CMK (cell line): Measurements from ENCODE around the gene ELK3.

Experiments used
- DNase-seq: peaks from one replicate; pipeline ENCODE4 v3.0.0-alpha.2; 2010; ENCODE audit warnings: low read depth

The ELK3 gene

DNA sequence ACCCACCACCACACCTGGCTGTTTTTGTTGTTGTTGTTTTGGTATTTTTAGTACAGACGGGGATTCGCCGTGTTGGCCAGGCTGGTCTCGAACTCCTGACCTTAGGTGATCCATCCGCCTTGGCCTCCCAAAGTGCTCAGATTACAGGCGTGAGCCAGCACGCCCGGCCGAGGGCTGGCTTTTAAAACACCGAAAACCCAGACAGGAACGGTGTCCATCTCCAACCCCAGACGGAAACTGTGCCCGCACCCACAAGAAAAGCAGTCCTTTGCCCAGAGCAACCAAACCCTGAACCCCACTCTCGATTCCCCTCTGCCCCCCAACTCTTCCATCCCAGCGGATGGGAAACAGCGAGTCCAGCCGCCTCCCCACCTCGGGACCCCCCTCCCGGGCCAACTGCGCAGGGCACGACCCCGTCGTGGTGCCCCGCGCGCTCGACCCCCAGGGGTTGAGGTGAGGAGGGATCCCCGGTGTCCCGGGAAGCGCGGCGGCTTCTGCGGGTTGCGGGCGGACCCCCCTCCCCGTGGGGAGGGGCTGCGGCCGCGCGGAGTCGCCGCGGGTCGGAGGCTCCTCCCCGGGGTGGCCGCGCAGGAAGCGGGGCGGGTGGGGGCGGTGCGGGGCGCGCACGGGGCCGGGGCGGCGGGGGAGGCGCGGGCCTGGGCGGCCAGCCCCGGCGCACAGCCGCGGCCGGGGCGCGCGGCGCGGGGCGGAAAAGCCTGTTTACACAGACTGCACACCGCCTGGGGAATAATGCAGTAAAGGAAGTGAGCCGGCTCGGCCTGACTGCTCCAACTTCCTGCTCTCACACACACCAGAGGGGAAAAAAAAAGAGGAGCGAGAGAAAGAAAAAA lies at the start of gene ELK3:
TSS of gene ELK3 (plus strand) at position 651 of the 851 bp plus-strand sequence.
- peak; percentile 45 for DNase-seq

DNA sequence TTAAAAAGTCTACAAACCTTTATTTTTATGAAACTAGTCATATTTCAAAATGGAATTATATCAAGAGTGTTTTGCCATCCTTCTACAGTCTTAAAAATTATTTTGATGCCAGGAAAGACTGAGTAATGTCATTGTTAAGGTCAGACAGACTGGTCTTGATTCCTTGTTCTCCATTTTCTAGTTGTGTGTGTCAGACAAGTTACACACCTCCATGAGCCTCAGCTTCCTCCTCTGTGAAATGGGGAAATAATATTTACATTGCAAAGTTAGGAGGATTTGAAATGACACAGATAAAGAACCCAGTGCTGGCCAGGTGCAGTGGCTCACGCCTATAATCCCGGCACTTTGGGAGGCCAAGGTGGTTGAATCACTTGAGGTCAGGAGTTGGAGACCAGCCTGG lies 47.4 kb upstream of the ELK3 start:
- no peak for DNase-seq

DNA sequence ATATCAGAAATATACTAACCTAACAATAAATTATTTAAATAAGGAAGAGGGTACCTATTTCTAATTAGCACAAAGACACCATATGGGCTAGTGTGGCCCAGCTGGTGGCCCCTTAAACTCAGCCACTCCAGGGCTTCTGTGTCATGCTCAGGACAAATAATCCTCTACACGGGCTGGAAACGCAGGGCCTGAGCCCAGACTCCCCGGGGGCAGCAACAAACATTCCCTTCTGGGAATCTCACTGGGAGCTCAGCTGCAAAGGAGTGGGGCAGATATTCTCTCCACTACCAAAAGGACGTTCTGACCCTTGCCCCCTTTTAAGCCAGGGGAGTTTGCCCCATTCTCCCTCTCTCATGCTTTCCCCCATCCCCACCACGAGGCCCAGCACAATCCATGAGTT lies 43.7 kb upstream of the ELK3 start:
- DNase-seq = no peak

DNA sequence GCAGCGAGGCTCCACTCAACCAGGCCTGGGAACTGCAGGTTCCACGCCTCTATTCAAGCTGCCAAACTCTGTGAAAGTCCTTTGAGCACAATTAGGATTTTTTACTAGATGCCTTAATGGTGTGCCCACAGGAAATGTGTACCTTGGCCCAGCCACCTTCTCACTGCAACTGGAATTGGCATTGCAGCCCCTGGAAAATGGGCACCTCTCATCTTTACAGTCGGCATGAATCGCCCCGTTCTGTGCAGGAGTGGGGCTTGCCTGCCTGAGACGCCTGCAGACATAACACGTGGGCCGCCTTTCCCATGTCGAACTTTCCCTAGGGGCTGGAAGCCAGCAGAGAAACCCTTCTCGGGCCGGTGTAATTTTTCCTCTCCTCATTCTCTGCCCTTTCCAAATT lies 42.0 kb upstream of the ELK3 start:
- DNase-seq = no peak

DNA sequence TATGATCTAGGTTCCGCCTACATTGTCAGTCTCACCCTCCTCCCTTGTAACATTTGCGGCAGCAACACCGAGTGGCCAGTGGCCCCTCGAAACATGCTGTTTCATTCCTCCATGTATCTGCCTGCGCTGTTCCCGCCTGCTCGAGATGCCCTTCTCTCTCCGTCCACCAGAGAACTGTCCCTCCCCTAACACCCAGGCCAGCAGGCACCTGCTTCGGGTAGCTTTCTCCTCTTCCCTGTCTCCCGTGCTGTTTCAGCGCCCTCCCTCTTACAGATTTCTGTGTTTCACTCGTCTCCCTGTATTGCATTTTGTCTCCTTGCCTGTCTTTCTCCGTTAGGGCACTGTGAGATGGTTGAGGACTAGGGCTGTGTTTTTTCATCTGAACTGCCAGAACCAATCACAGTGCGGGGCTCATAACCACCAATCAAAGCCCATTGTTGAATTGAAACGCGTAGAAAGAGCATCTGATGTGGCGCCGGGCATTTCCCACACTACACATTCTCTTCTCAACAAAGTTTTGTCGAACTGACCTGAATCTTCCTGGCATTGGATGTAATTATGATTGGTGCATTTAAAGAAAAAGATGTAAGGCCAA lies 40.9 kb upstream of the ELK3 start:
- no peak for DNase-seq

DNA sequence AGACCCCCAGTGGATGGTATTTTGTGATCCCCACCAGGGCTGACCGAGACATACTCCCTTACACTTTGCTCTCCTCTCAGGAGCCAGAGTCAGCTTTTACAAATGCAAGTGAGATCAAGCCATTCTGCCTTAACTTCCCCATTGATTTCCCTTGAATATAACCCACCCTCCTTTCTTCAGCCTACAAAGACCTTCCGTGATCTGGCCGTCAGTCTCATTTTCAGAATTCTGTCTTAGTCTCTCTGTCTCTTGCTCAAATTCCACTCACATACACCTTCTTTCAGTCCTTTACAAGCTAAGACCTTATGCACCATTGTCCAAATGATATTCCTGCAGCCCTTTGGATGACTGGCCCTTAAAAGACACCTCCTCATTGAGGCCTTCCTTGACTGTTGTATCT lies 39.0 kb upstream of the ELK3 start:
- no peak for DNase-seq

DNA sequence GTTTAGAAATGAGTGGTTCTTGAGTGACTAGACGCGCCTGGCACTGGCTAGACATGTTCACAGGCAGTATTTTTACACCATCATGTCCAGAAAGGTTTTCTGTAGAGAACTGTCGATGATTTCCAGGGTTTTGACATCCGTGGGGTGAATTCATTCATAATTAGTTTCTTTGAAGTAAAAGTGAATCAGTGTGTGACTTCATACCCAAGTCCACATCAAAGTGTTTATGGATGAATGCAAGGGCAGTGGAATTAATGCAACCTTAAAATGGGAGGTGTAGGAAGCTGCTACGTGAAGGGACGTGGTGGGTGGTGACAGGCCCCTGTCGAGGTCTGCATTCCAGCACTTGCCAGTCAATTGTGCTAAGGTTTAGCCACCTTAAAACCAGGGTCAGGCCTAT lies 38.4 kb upstream of the ELK3 start:
- no peak for DNase-seq

DNA sequence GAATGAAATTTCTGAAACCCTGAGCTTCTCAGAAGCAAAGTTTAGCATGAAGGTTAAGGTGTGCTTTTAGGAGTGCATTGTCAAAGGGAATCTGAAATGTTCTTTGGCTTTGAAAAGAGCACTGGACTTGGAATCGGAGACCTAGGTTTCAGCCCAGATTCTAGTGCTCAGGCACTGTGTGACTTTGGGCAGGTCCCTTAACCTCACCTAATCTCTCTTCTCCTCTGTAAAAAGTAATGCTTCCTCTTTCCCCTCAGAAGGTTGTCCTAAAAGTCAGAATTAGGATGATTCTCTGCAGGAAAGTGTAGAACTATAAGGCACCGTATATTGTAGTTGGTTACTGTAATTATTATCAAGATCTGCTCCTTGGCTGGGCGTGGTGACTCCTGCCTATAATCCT lies 38.0 kb upstream of the ELK3 start:
- DNase-seq = no peak

DNA sequence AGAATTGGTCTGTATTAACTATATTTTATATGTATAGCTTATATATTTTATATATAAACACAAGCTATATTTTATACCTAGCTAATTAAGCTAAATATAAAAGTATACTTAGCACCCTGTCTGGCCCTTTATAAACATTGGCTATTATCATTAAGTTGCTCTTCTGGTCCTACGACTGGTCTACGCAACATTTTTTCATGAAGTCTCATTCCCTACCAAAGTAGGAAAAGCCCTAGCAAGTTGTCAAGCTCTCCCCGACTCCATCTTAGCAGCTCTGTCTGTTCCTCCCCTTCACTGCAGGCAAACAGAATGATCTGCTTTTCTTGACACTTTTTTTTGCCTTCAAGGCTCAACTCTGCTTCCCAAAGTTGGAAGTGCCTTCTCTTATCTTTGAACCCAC lies 36.7 kb upstream of the ELK3 start:
- no peak for DNase-seq

DNA sequence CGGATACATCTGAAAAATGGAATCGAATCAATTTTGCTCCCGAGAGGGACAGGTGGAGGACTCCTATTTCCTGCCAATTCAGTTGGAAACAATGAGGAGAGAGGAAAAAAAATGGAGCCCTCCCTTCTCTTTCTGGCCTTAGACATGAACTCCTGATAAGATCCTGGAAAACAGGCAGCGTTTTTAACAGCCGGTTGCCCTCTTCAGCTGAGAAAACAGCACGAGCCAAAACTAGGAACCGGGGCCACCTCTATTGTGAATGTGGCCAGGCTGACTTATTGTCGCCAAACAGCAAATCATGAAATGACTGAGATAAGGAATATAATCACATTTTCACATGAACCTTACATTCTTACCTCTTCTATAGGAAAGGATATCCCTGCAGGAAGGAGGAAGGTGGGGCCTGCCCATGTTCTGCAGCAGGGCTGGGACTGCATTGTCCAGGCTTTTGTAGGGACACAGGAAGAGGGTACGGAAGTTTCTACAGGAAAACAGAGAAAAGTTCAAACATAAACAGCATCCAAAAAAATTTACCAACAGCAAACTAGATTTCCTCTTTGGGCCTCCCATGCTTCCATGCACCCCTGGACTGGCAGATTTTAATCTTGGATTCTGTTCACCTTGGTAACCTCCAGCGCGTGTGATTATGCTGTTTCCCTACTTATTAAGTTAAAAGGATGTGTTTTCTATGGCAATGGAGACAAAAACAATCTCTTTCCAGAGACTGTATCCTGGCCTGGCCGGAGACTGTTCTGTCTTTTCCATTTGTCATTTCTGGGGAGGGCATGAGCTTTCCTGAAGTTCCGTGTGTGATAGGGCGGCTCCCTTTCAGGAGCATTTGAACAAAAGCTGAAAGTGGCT lies 29.0 kb upstream of the ELK3 start:
- DNase-seq = no peak

DNA sequence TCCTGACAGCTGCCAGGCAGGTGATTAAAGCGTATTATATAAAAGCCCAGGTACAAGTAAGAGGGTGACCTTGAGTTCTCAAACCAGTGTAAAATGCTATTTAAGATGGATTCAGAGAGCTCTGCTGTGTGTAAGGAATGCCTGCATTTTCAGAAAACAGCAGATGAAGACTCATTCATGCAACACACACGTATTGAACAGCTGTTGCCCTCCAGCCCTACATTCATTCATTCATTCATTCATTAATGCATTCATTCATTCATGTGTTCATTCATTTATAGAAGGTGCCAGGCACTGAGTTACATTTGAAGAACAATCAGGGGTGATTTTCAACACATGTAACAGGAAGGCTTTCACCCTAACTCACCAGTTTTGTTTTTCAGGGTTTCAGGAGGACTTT lies 27.4 kb upstream of the ELK3 start:
- DNase-seq = no peak

DNA sequence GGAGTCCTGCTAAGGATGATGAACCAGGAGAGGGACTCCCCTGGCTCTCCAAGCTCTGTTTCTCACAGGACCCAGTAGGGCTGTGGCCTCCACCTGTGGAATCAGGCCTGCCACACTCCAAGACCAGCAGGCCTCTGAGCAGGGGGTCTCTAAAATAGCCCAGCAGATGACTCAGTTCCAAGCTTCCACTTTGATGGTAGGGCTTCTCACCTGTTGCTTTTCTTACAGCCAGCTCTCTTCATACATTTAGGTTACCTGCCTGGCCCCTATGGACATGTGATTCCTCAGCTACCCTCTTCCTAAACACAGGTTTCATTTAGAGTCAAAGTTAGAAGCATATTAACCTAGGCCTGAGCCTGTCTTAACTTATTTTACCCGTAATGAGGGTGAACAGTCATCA lies 26.7 kb upstream of the ELK3 start:
- no peak for DNase-seq

DNA sequence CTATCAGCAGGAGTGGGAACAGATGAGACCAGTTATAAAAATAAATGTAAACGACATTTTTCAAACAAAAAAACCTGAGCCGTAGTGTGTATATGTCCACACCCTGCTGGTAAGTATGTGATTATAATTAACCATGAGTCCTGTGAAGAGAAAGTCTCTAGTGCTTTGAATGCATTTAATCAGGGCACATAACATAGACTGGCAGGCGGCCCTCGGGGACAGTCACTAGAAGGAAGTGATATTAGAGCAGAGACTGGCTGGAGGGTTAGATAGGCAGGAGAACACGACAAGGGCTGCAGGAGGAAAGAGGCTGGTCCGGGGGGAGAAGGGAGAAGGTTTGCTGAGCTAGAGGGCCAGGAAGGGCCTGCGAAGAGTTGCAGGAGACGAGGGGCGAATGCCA lies 23.8 kb upstream of the ELK3 start:
- no peak for DNase-seq

DNA sequence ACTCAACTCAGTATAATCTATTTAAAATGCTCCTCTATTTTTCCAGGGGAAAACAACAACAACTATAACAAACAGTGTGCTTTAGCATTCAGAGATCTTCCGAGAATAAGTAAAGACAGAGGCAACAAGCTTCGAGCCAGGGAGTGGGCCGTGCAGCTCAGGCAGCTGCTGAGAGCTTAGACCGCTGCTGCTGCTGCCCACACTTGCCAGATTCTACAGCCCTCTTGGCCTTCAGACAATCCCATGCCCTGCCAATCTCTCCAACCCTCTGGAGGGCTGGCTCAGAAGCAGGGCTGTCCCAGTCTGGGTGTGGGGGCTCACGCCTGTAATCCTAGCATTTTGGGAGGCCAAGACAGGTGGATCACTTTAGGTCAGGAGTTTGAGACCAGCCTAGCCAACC lies 23.4 kb upstream of the ELK3 start:
- no peak for DNase-seq

DNA sequence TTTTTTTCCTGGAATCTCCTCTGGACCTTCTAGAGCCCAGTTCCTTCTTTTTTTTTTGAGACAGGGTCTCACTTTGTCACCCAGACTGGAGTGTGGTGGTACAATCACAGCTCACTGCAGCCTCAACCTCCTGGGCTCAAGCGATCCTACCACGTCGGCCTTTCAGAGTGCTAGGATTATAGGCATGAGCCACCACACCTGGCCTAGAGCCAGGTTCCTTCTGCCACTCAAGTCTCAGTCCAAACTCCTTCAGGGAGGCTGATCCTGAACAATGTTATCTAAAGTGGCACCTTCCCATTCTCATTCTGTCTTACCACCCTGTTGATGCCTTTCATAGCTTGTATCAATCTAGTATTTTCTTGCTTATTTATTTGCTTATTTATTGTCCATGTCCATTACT lies 22.3 kb upstream of the ELK3 start:
- DNase-seq = no peak

DNA sequence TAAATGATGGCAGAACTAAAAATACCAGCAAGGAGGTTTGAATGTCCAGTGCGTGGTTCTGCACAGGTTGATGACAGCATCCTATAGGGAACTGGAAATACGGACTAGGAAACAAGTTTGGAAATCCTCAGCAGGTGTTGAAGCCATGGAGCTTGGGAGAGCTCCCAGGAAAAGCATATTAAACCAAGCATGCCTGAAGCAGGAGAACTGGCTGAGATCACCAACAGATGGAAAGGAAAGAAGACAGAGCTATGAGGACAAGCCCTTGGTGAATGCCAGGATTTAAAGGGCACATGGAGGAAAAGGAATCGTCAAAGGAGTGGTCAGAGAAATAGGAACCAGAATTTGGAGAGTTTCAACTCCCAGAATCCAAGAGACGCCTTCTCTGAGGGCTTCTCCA lies 21.2 kb upstream of the ELK3 start:
- no peak for DNase-seq

DNA sequence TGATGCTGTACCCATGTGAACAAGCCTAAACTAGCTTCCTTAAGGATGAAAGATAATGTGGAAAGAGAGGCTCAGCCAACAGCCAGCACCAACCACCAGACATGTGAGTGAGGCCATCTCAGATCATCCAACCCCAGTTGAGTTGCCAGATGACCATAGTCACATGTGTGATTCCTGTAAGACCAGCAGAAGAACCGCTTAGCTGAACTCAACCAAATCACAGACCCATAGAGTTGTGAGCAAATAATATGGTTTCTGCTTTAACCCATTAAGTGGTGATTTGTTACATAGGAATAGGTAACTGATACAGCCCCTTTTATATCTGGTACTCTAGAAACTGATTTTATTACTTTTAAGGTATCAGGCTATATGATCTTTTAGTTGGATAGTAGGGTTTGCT lies 17.6 kb upstream of the ELK3 start:
- DNase-seq = no peak

DNA sequence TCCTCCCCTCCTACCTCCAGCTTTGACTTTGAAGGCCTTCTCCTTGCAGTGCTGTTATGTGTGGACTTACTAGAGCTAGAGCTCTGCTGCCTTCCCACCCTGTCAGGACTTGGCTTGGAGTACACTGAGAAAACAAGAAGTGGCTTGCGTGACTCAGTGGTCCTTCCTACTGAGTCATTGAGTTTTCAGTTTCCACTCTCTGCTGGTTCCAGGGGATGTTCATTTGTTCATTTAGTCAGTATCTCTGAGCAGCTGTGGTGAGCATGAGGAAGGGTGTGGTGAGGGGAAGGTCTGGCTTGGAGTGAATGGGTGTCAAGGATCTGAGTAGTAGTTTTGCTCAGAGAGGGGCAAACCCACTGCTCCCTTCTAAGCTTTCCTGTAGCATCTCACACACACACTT lies 17.2 kb upstream of the ELK3 start:
- no peak for DNase-seq

DNA sequence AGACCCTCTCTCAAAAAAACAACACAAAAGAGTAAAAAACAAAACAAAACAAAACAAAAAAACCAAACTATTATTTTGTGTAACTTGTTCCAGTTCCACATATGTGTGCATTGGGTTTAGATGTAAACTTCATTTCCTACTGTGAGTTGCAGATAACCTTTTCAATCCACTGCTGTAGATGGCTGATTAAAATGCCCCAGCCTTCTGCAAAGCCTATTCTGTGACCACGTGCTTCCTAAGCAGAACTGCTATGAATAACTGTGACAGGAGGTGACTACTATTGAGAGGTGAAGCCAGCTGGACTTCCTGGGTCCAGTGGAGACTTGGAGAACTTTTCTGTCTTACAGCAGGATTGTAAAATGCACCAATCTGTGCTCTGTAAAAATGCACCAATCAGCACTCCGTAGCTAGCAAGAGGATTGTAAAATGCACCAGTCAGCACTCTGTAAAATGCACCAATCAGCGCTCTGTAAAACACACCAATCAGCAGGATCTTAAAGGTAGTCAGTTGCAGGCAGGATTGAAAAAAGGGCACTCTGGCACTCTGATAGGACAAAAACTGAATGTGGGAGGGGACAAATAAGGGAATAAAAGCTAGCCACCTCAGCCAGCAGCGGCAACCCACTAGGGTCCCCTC lies 10.3 kb upstream of the ELK3 start:
- peak; percentile 63 for DNase-seq

DNA sequence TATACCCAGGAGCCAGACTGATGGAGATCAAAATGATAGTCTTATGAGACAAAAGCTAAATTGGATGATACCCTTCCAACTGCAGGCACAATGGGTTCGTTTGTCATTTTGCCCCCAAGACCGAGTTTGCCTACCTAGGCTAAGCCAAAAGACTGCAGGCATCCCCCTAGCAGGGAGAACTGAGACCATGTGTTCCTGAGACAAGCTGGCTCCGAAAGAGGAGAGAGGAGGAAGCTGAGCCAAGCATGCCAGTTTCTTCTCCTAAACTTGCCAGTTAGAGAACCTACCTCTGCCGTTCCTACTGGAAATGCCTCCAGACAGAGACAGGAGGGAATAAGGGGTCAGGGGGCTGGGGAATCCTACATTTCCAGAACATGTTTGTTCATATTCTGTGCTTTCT lies 8.3 kb upstream of the ELK3 start:
- DNase-seq = no peak

DNA sequence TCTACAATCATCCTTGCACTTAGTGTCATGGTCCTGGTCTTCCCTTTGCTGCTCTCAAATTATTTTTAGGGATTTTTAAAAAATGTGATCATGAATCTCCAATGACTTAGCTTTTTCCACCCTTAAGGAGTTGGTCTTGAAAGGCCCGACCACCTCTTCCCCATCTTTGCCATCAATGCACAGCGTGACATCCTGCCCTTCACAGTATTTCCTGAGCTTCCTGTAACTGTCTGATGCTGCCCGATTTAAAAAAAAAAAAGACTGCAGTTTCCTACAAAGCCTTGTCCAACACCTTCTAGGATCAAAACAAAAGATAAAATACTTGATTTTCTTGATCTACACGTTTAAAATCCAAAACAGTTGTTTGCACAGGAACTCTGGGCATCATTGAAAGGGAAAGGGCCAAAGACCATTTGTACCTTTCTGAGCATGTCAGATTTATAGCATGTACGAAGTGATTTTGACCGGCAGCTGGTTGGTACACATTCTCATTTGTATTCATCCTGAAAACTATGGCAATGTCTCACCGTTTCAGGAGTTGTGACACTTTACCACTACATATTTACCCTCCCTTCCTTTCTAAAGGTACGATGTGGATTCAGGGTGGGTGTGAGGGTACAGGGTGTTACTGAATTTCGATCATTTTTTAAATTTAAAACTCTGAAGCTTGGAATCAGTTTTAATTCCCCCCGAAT lies 7.4 kb upstream of the ELK3 start:
- no peak for DNase-seq

DNA sequence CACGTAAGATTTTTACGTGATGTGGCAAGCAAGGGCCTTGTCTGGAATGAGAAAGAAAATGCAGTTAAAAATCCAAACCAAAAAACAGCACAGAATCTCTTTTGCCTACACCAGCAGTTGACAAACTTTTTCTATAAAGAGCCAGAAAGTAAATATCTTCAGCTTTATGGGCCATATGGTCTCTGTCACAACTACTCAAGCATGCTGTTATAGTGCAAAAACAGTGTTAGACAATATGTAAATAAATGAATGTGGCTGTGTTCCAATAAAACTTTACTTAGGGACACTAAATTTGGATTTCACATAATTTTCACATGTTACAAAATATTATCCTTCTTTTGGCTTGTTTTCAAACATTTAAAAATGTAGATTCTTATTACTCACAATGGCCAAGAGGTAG lies 6.2 kb upstream of the ELK3 start:
- DNase-seq = no peak
